H1 (cell line): ENCODE measurements around the gene KNDC1. TPM values are rescaled to one million over a fixed set of nuclear protein-coding genes. Genes with fewer than 3 reads are reported as not detected.

ENCODE experiments used
- CTCF ChIA-PET: fragments of 300-600 bp; sonication (Branson Sonifier 250); formaldehyde crosslinking; loops from one replicate; lab custom pipeline; 2021; ENCODE audit not compliant: partially characterized antibody; lab: Charles Lee
- POLR2A ChIA-PET: fragments of 300-600 bp; sonication (Branson Sonifier 250); formaldehyde crosslinking; loops from one replicate; lab custom pipeline; 2021; ENCODE audit warnings: inconsistent platforms; ENCODE audit not compliant: partially characterized antibody; lab: Charles Lee
- DNase-seq, 2 experiments: peaks; one replicate each; pipeline versions ENCODE4 v3.0.0 to v3.0.0-alpha.2; 2010 to 2022; ENCODE audit warnings: low spot score in 2 of 2, low read depth in 1 of 2, mixed read lengths in 1 of 2
- FAIRE-seq: peaks from 2 replicates; lab custom pipeline; 2011; peaks lifted over from hg19 to GRCh38; lab: Jason Lieb, UNC
- H2AFZ ChIP-seq: 2 replicates; pipeline ENCODE4 v1.8.1; 2012; ENCODE audit warnings: low read length, inconsistent platforms
- H2AK5ac ChIP-seq: 2 replicates; pipeline ENCODE4 v1.6.1; 2013; ENCODE audit warnings: low read depth, low read length
- H2BK120ac ChIP-seq: replicated peaks from 2 replicates; pipeline ENCODE3; 2013; ENCODE audit warnings: low read depth, low read length, inconsistent platforms
- H2BK12ac ChIP-seq: 2 replicates; pipeline ENCODE4 v1.6.1; 2013; ENCODE audit warnings: low read depth, low read length
- H2BK15ac ChIP-seq: 2 replicates; pipeline ENCODE4 v1.6.1; 2013; ENCODE audit warnings: low read length
- H2BK20ac ChIP-seq: 2 replicates; pipeline ENCODE4 v1.6.1; 2013; ENCODE audit warnings: low read length
- H2BK5ac ChIP-seq: 2 replicates; pipeline ENCODE4 v1.6.1; 2013; ENCODE audit warnings: low read depth, low read length
- H3K14ac ChIP-seq: 2 replicates; pipeline ENCODE4 v1.6.1; 2013; ENCODE audit warnings: inconsistent platforms; ENCODE audit not compliant: insufficient read length
- H3K18ac ChIP-seq: 2 replicates; pipeline ENCODE4 v1.6.1; 2013; ENCODE audit warnings: low read length; ENCODE audit errors: extremely low read depth
- H3K23ac ChIP-seq: 2 replicates; pipeline ENCODE4 v1.6.1; 2013; ENCODE audit warnings: inconsistent platforms; ENCODE audit not compliant: insufficient read length
- H3K23me2 ChIP-seq: 2 replicates; pipeline ENCODE4 v1.6.1; 2013; ENCODE audit warnings: low read depth, low read length
- H3K27ac ChIP-seq: 2 replicates; pipeline ENCODE4 v1.6.1; 2011; ENCODE audit warnings: low read depth, low read length, inconsistent platforms
- H3K27me3 ChIP-seq, 4 experiments: replicated peaks in 1 of 4; 1 replicate in 1 of 4; 2 replicates in 3 of 4; pipeline versions ENCODE4 v1.6.1 to v1.8.1; 2011 to 2013; ENCODE audit warnings: low read length in 3 of 4, mild to moderate bottlenecking in 3 of 4, inconsistent platforms in 2 of 4, mixed read lengths in 2 of 4, moderate library complexity in 1 of 4; ENCODE audit not compliant: control insufficient read depth in 3 of 4, insufficient read depth in 3 of 4; ENCODE audit errors: extremely low read depth in 1 of 4
- H3K36me3 ChIP-seq, 4 experiments: 2 replicates each; pipeline versions ENCODE4 v1.6.1 to v1.8.1; 2011 to 2013; ENCODE audit warnings: mild to moderate bottlenecking in 4 of 4, low read length in 3 of 4, moderate library complexity in 2 of 4, control low read depth in 1 of 4, inconsistent platforms in 1 of 4; ENCODE audit not compliant: insufficient read depth in 4 of 4, control insufficient read depth in 2 of 4
- H3K4ac ChIP-seq: replicated peaks from 2 replicates; pipeline ENCODE3; 2013; ENCODE audit warnings: low read length, low read depth, mixed read lengths, inconsistent platforms; ENCODE audit not compliant: insufficient read length
- H3K4me1 ChIP-seq, 4 experiments: replicated peaks in 1 of 4; 1 replicate in 1 of 4; 2 replicates in 3 of 4; pipeline versions ENCODE4 v1.6.1 to v1.8.1; 2011 to 2013; ENCODE audit warnings: low read length in 3 of 4, inconsistent platforms in 2 of 4, mixed read lengths in 1 of 4; ENCODE audit not compliant: insufficient read depth in 4 of 4, control insufficient read depth in 3 of 4
- H3K4me2 ChIP-seq, 2 experiments: 2 replicates each; pipeline versions ENCODE4 v1.6.1 to v1.8.1; 2011 to 2013; ENCODE audit warnings: low read depth in 2 of 2, low read length in 2 of 2, control low read depth in 1 of 2, inconsistent platforms in 1 of 2, mild to moderate bottlenecking in 1 of 2; ENCODE audit not compliant: insufficient read depth in 1 of 2
- H3K4me3 ChIP-seq, 4 experiments: fragments of 200-600, 300-600 bp in 1 of 4; sonication (generic), shearing (Covaris generic), sonication (Bioruptor Twin) in 1 of 4; 2 replicates each; pipeline versions ENCODE4 v1.5.1 to v1.8.1; 2011 to 2016; ENCODE audit warnings: low read length in 4 of 4, low read depth in 3 of 4, control low read depth in 2 of 4, inconsistent platforms in 2 of 4, mild to moderate bottlenecking in 2 of 4, mixed read lengths in 1 of 4, moderate library complexity in 1 of 4; ENCODE audit not compliant: insufficient read depth in 2 of 4; ENCODE audit errors: extremely low read depth in 1 of 4
- H3K56ac ChIP-seq: replicated peaks from 2 replicates; pipeline ENCODE3; 2013; ENCODE audit warnings: low read depth, mild to moderate bottlenecking, mixed read lengths, low read length, inconsistent platforms; ENCODE audit not compliant: insufficient read length
- H3K79me1 ChIP-seq: 2 replicates; pipeline ENCODE4 v1.6.1; 2013; ENCODE audit warnings: low read depth, low read length, control low read depth
- H3K79me2 ChIP-seq, 2 experiments: 2 replicates each; pipeline versions ENCODE4 v1.6.1 to v1.8.1; 2012 to 2013; ENCODE audit warnings: low read length in 2 of 2, mild to moderate bottlenecking in 2 of 2, inconsistent platforms in 1 of 2; ENCODE audit not compliant: insufficient read depth in 2 of 2, control insufficient read depth in 1 of 2
- H3K9ac ChIP-seq, 4 experiments: replicated peaks in 1 of 4; 1 replicate in 1 of 4; 2 replicates in 3 of 4; pipeline versions ENCODE4 v1.6.1 to v1.8.1; 2011 to 2013; ENCODE audit warnings: low read depth in 3 of 4, low read length in 3 of 4, control low read depth in 2 of 4, mild to moderate bottlenecking in 2 of 4, moderate library complexity in 2 of 4, inconsistent platforms in 1 of 4; ENCODE audit errors: extremely low read depth in 1 of 4
- H3K9me3 ChIP-seq, 2 experiments: 2 replicates each; pipeline versions ENCODE4 v1.6.1 to v1.8.1; 2012 to 2013; ENCODE audit warnings: mild to moderate bottlenecking in 2 of 2, moderate library complexity in 2 of 2, control low read depth in 1 of 2, inconsistent platforms in 1 of 2, low read depth in 1 of 2, low read length in 1 of 2, mixed read lengths in 1 of 2; ENCODE audit not compliant: insufficient read depth in 2 of 2
- H4K20me1 ChIP-seq, 2 experiments: replicated peaks in 1 of 2; 2 replicates each; pipeline versions ENCODE3 to v1.8.1; 2011 to 2013; ENCODE audit warnings: inconsistent platforms in 2 of 2, low read length in 2 of 2, mild to moderate bottlenecking in 1 of 2; ENCODE audit not compliant: insufficient read depth in 2 of 2, control insufficient read depth in 1 of 2
- H4K5ac ChIP-seq: 2 replicates; pipeline ENCODE4 v1.6.1; 2013; ENCODE audit warnings: low read length, low read depth, mixed read lengths, inconsistent platforms; ENCODE audit not compliant: insufficient read length
- H4K8ac ChIP-seq: 2 replicates; pipeline ENCODE4 v1.8.0; 2013; ENCODE audit warnings: mild to moderate bottlenecking, moderate library complexity, low read length, inconsistent platforms; ENCODE audit not compliant: insufficient read depth; ENCODE audit errors: extremely low read depth
- H4K91ac ChIP-seq: replicated peaks from 2 replicates; pipeline ENCODE3; 2013; ENCODE audit warnings: low read length, mixed read lengths, inconsistent platforms; ENCODE audit not compliant: insufficient read length
- BACH1 ChIP-seq: IDR thresholded peaks from 2 replicates; pipeline ENCODE4 v1.6.1; 2012; ENCODE audit warnings: low read length, improper control_type of control experiment
- CBX8 ChIP-seq: fragments of 300-800, 300-1000 bp; sonication (generic); IDR thresholded peaks from 2 replicates; pipeline ENCODE4 v1.7.1; 2016; ENCODE audit warnings: low read depth, low read length, borderline replicate concordance
- CEBPB ChIP-seq: IDR thresholded peaks from 2 replicates; pipeline ENCODE4 v1.6.1; 2012; ENCODE audit warnings: low read depth, low read length
- CHD2 ChIP-seq: IDR thresholded peaks from 2 replicates; pipeline ENCODE4 v1.6.1; 2012; ENCODE audit warnings: low read length, improper control_type of control experiment
- FOSL1 ChIP-seq: IDR thresholded peaks from 2 replicates; pipeline ENCODE4 v1.6.1; 2011; ENCODE audit warnings: mild to moderate bottlenecking, low read depth, low read length, moderate library complexity; ENCODE audit not compliant: insufficient read depth
- HDAC2 ChIP-seq, 2 experiments: fragments of 300-600 bp in 1 of 2; sonication (generic) in 1 of 2; IDR thresholded peaks; 2 replicates each; pipeline ENCODE4 v1.6.1; 2011 to 2012; ENCODE audit warnings: low read depth in 2 of 2, low read length in 2 of 2, mild to moderate bottlenecking in 2 of 2, moderate library complexity in 2 of 2, borderline replicate concordance in 1 of 2, inconsistent platforms in 1 of 2
- HDAC6 ChIP-seq: IDR thresholded peaks from one replicate; pipeline ENCODE4 v1.7.1; 2012; ENCODE audit warnings: low read depth, mild to moderate bottlenecking, inconsistent platforms, low read length, moderate library complexity
- JUND ChIP-seq: IDR thresholded peaks from 2 replicates; pipeline ENCODE4 v1.6.1; 2011; ENCODE audit warnings: mild to moderate bottlenecking, improper control_type of control experiment, low read length
- KDM5A ChIP-seq: fragments of 200-600 bp; IDR thresholded peaks from 2 replicates; pipeline ENCODE4 v1.7.1; 2012; ENCODE audit warnings: mild to moderate bottlenecking, low read length, inconsistent platforms, mixed read lengths
- NANOG ChIP-seq: IDR thresholded peaks from 2 replicates; pipeline ENCODE4 v1.6.1; 2011; ENCODE audit warnings: low read length, low read depth, mild to moderate bottlenecking, inconsistent platforms; ENCODE audit not compliant: insufficient read depth, poor library complexity, severe bottlenecking
- SRF ChIP-seq: IDR thresholded peaks from 2 replicates; pipeline ENCODE4 v1.6.1; 2011; ENCODE audit warnings: mild to moderate bottlenecking, low read depth, low read length, moderate library complexity
- WGBS, 2 experiments: shearing (Covaris generic) in 1 of 2; methylation state at CpG; one replicate each; pipeline versions ENCODE4 v1.1.6 to v1.1.7; 2013 to 2015; ENCODE audit warnings: low lambda C conversion rate in 2 of 2, mixed read lengths in 2 of 2, inconsistent platforms in 1 of 2, low coverage in 1 of 2, missing lambda C conversion rate in 1 of 2; ENCODE audit not compliant: insufficient replicate concordance in 2 of 2, insufficient coverage in 1 of 2, insufficient read length in 1 of 2; ENCODE audit errors: extremely low coverage in 1 of 2, missing lambda C conversion rate in 1 of 2; 5-methylcytosine and 5-hydroxymethylcytosine counted together
- polyA plus RNA-seq, 7 experiments: library from polyadenylated mRNA; depleted of rRNA in 3 of 7; stranded (reverse) in 5 of 7; unstranded in 2 of 7; fragments of >200 nt in 5 of 7; fragments of 200-250 nt in 2 of 7; gene quantifications; 1 replicate in 5 of 7; 2 replicates in 1 of 7; 4 replicates in 1 of 7; pipeline versions ENCODE4 v1.2.1 to v1.2.3, GENCODE V29; 2011 to 2013; ENCODE audit warnings: missing spikeins in 2 of 7, mixed read lengths in 2 of 7
- total RNA-seq: library from RNA; stranded (reverse); fragmentation: NEBNext Ultra II Directional; extraction: Animal tissue kit (Norgen Biotek cat#: 25700); gene quantifications from 2 replicates; pipeline ENCODE4 v1.2.1, GENCODE V29; 2021

The KNDC1 gene
- total and polyA plus RNA-seq, 2 of the 8 experiments (the other 6 are each of a cell fraction or from before 2014, with no cell fraction given), result 7.5 to 16.7 TPM

- Histone ChIP-seq H3K4me3 (no peak overlapping the region), H2AK5ac (no peak overlapping the region), H4K20me1 (no peaks in the 10 kb centered on the region), H2AFZ (no peak overlapping the region), H3K23me2 (peaks cover 7% of the 10 kb centered on the region; the same call in 1 of the 2 replicates), H3K14ac (no peak overlapping the region), H3K18ac (no peak overlapping the region), H3K36me3 (no peaks in the 10 kb centered on the region), H3K79me1 (no peaks in the 10 kb centered on the region), H2BK120ac (no peak overlapping the region), H4K5ac (no peak overlapping the region), H3K9ac (no peak overlapping the region), H3K9me3 (no peaks in the 10 kb centered on the region), H3K27ac (no peak overlapping the region), H3K56ac (no peak overlapping the region), H3K27me3 (peaks cover 0 to 15% (median 8%) of the 10 kb centered on the region in 4 experiments; a peak in 6 of 7 replicates), H2BK5ac (no peak overlapping the region), H2BK15ac (no peak overlapping the region), H4K8ac (no peak overlapping the region), H2BK12ac (no peak overlapping the region), H3K79me2 (no peaks in the 10 kb centered on the region), H2BK20ac (no peak overlapping the region), H3K4ac (no peak overlapping the region), H3K4me1 (peaks cover 0 to 14% (median 6%) of the 10 kb centered on the region in 4 experiments; a peak in 4 of 7 replicates), H3K4me2 (no peak overlapping the region), H4K91ac (no peak overlapping the region), H3K23ac (no peak overlapping the region)
- 86% methylated on average over 10 of the region's 10 CpGs; no CpG with 5 or more reads in 1 of the 2 experiments for WGBS, 2 experiments
- DNase-seq (no peak), FAIRE-seq (no peak)
- CTCF ChIA-PET, result interaction anchor here (0.6 to 2.4 kb wide), 9 partner anchors 8 to 358 kb away, joined by 3 to 8 read pairs (median 3); partner anchors contain the start of gene ADAM8
- TF ChIP-seq SRF, result no peak
- TF ChIP-seq HDAC6, result no peak
- TF ChIP-seq NANOG, result no peak
- no peak for TF ChIP-seq JUND
- no peak for TF ChIP-seq KDM5A
- TF ChIP-seq CEBPB, result no peak
- no peak for TF ChIP-seq CHD2
- TF ChIP-seq CBX8, result no peak
- TF ChIP-seq FOSL1, result no peak
- no peak for TF ChIP-seq HDAC2 (IDR thresholded peaks at IDR 0.05; ENCODE audit: borderline replicate concordance in 1 of 2, low read depth in 2 of 2, low read length in 2 of 2)
- TF ChIP-seq BACH1, result no peak
- POLR2A ChIA-PET, result interaction anchor here (0.7 to 2.3 kb wide), 5 partner anchors 10 to 51 kb away, joined by 3 to 6 read pairs (median 3); partner anchors contain the start of gene VENTX
Measured at GRCh38 chr10:133263674-133264073, 103.7 kb downstream of the KNDC1 start.
